Esophagus squamous epithelium (tissue), 4 donors: Measurements from ENCODE around the gene OPTN.

ENCODE experiments used
- POLR2A ChIP-seq, 4 donors: fragments of 450-650 bp; IDR thresholded peaks; one replicate each; pipeline ENCODE4 v1.6.1; 2017; ENCODE audit warnings: antibody characterized with exemption in 4 of 4, mild to moderate bottlenecking in 4 of 4, moderate library complexity in 3 of 4
- TF ChIP-seq, protein P1 (sequence below), 6 experiments: fragments of 450-650 bp in 4 of 6; fragments of 200-600 bp in 2 of 6; sonication (generic) in 2 of 6; IDR thresholded peaks; one replicate each; pipeline ENCODE4 v1.5.1; 2016 to 2019; ENCODE audit warnings: antibody characterized with exemption in 6 of 6, mild to moderate bottlenecking in 4 of 6, moderate library complexity in 4 of 6

DNA sequence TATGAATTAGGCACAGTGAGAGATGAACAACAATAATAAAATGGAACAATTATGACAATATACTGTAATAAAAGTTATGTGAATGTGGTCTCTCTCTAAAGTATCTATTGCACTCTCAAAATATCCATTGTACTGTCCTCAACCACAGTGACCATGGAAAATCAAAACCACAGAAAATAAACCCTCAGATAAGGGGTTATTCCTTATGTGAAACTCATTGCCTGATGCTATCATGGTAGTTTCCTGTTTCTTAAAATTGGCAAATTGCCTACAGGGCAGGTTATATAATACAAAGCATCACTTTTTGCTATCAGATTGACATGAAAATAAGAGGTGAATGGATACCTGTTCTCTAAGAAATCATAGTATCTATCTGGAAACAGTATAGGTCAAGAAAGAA lies 65.2 kb downstream of the OPTN start:
- TF ChIP-seq, protein P1, sequence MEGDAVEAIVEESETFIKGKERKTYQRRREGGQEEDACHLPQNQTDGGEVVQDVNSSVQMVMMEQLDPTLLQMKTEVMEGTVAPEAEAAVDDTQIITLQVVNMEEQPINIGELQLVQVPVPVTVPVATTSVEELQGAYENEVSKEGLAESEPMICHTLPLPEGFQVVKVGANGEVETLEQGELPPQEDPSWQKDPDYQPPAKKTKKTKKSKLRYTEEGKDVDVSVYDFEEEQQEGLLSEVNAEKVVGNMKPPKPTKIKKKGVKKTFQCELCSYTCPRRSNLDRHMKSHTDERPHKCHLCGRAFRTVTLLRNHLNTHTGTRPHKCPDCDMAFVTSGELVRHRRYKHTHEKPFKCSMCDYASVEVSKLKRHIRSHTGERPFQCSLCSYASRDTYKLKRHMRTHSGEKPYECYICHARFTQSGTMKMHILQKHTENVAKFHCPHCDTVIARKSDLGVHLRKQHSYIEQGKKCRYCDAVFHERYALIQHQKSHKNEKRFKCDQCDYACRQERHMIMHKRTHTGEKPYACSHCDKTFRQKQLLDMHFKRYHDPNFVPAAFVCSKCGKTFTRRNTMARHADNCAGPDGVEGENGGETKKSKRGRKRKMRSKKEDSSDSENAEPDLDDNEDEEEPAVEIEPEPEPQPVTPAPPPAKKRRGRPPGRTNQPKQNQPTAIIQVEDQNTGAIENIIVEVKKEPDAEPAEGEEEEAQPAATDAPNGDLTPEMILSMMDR (IDR thresholded peaks at IDR 0.05): no peak
- no peak for TF ChIP-seq POLR2A (IDR thresholded peaks at IDR 0.05)
